HepG2 (cell line): ENCODE results near the gene FAM174C. TPM values are rescaled to one million over a fixed set of nuclear protein-coding genes. Genes with fewer than 3 reads are reported as not detected.

Experiments used
- DMTF1 ChIP-seq: sonication (generic); formaldehyde crosslinking; IDR thresholded peaks from 2 replicates; pipeline ENCODE4 v1.4.0; 2020; ENCODE audit warnings: mild to moderate bottlenecking, missing genetic modification reagents
- GMEB1 ChIP-seq: sonication (generic); formaldehyde crosslinking; IDR thresholded peaks from 2 replicates; pipeline ENCODE4 v1.5.1; 2020; ENCODE audit warnings: missing genetic modification reagents, mild to moderate bottlenecking, borderline replicate concordance
- HNRNPLL ChIP-seq: fragments of 200-400 bp; formaldehyde crosslinking; IDR thresholded peaks from 2 replicates; pipeline ENCODE4 v1.6.1; 2017; ENCODE audit warnings: mild to moderate bottlenecking, low read depth, low read length; ENCODE audit not compliant: poor library complexity, severe bottlenecking
- MYPOP ChIP-seq: sonication (generic); formaldehyde crosslinking; IDR thresholded peaks from 2 replicates; pipeline ENCODE4 v1.8.1; 2023; ENCODE audit warnings: mild to moderate bottlenecking, moderate library complexity, missing genetic modification reagents
- RFX3 ChIP-seq: IDR thresholded peaks from 2 replicates; pipeline ENCODE4 v1.6.1; 2016; ENCODE audit warnings: missing biosample characterization, missing genetic modification reagents
- RNF219 ChIP-seq: sonication (generic); formaldehyde crosslinking; IDR thresholded peaks from 2 replicates; pipeline ENCODE4 v1.5.0; 2020; ENCODE audit warnings: mild to moderate bottlenecking, missing genetic modification reagents
- RORA ChIP-seq: sonication (generic); formaldehyde crosslinking; IDR thresholded peaks from 2 replicates; pipeline ENCODE4 v1.5.0; 2020; ENCODE audit warnings: mild to moderate bottlenecking, missing genetic modification reagents, moderate library complexity
- RXRB ChIP-seq: IDR thresholded peaks from 2 replicates; pipeline ENCODE4 v1.6.1; 2016; ENCODE audit warnings: borderline replicate concordance, missing genetic modification reagents, missing compliant biosample characterization
- TERF1 ChIP-seq: sonication (generic); formaldehyde crosslinking; IDR thresholded peaks from 2 replicates; pipeline ENCODE4 v1.8.0; 2022; ENCODE audit warnings: mild to moderate bottlenecking, missing genetic modification reagents, moderate library complexity
- UBTF ChIP-seq: sonication (generic); formaldehyde crosslinking; IDR thresholded peaks from 2 replicates; pipeline ENCODE4 v1.4.0; 2020; ENCODE audit warnings: mild to moderate bottlenecking, missing genetic modification reagents
- YEATS2 ChIP-seq: sonication (generic); formaldehyde crosslinking; IDR thresholded peaks from 2 replicates; pipeline ENCODE4 v1.4.0; 2020; ENCODE audit warnings: missing genetic modification reagents, borderline replicate concordance
- ZNF225 ChIP-seq: sonication (generic); formaldehyde crosslinking; IDR thresholded peaks from 2 replicates; pipeline ENCODE4 v1.4.0; 2020; ENCODE audit warnings: mild to moderate bottlenecking, missing genetic modification reagents
- ZNF556 ChIP-seq: sonication (generic); formaldehyde crosslinking; IDR thresholded peaks from 2 replicates; pipeline ENCODE4 v1.4.0; 2020; ENCODE audit warnings: mild to moderate bottlenecking, missing genetic modification reagents, borderline replicate concordance
- ZNF557 ChIP-seq: sonication (generic); formaldehyde crosslinking; IDR thresholded peaks from 2 replicates; pipeline ENCODE4 v1.4.0; 2020; ENCODE audit warnings: missing genetic modification reagents
- ZNF569 ChIP-seq: sonication (generic); formaldehyde crosslinking; IDR thresholded peaks from 2 replicates; pipeline ENCODE4 v1.5.0; 2020; ENCODE audit warnings: mild to moderate bottlenecking, missing genetic modification reagents, moderate library complexity, borderline replicate concordance
- ZNF776 ChIP-seq: sonication (generic); formaldehyde crosslinking; IDR thresholded peaks from 2 replicates; pipeline ENCODE4 v1.4.0; 2020; ENCODE audit warnings: mild to moderate bottlenecking, missing genetic modification reagents
- polyA plus RNA-seq, 8 experiments: library from polyadenylated mRNA; depleted of rRNA in 3 of 8; stranded (reverse) in 7 of 8; unstranded in 1 of 8; fragments of >200 nt; fragmentation: Illumina TruSeq in 4 of 8; extraction: Trizol in 4 of 8; gene quantifications; 2 replicates each; pipeline versions ENCODE4 v1.2.1 to v1.2.3, GENCODE V29; 2011 to 2016; ENCODE audit warnings: low read depth in 4 of 8, missing spikeins in 1 of 8, mixed read lengths in 1 of 8; ENCODE audit not compliant: insufficient read depth in 1 of 8
- total RNA-seq, 5 experiments: library from RNA; depleted of rRNA; stranded (reverse); fragments of >200 nt; fragmentation: Illumina TruSeq; extraction: Trizol; gene quantifications; 2 replicates each; pipeline ENCODE4 v1.2.3, GENCODE V29; 2016; ENCODE audit warnings: low read depth in 1 of 5

Gene FAM174C
- total and polyA plus RNA-seq, 2 of the 13 experiments (the other 11 are each of a cell fraction or from before 2014, with no cell fraction given): 19.5 to 31.3 TPM

- TF ChIP-seq RNF219 (no peak), TERF1 (CRISPR knock-in tag) (0 out of 2 replicates have a peak, but pooled peaks have one; percentile 11), RXRB (CRISPR knock-in tag) (no peak), ZNF556 (CRISPR knock-in tag) (no peak), UBTF (no peak; the same call in 1 of the 2 replicates), RFX3 (no peak), HNRNPLL (peak; percentile 45), DMTF1 (peak; percentile 98; the same call in 1 of the 2 replicates), ZNF225 (peak; percentile 46; the same call in 1 of the 2 replicates), RORA (0 out of 2 replicates have a peak, but pooled peaks have one; percentile 35), ZNF776 (CRISPR knock-in tag) (peak; percentile 97), GMEB1 (CRISPR knock-in tag) (peak; percentile 94), ZNF557 (CRISPR knock-in tag) (no peak), MYPOP (CRISPR knock-in tag) (no peak), YEATS2 (CRISPR knock-in tag) (peak; percentile 63; the same call in 1 of the 2 replicates), ZNF569 (CRISPR knock-in tag) (no peak)
These were observed at the start of gene FAM174C (continued) for GRCh38 chr19:1275260-1275975.
